ENCODE measurements around the gene OR4E1. TPM values are rescaled to one million over a fixed set of nuclear protein-coding genes. Genes with fewer than 3 reads are reported as not detected.
"Not testable (repeated sequence)": the region's sequence is repeated elsewhere in the genome, so short reads cannot be mapped to it uniquely, and the experiment has no call there.

OR4E1 gene
- not detected for total RNA-seq

- no peak for DNase-seq (ENCODE audit: low spot score)
These were observed at the start of gene OR4E1 for GRCh38 chr14:21673718-21674117. OR4E1 (minus strand) TSS chr14:21673818; CDS start chr14:21670935, 2,883 bp downstream.

- no peak for DNase-seq (ENCODE audit: low spot score)
These were observed 47.9 kb upstream of the OR4E1 start for GRCh38 chr14:21721504-21721903.

GRCh38 chr14:21719841-21720240, 46.2 kb upstream of the OR4E1 start:
- no peak for DNase-seq (ENCODE audit: low spot score)

- no peak for DNase-seq (ENCODE audit: low spot score)
These were observed 40.8 kb upstream of the OR4E1 start for GRCh38 chr14:21714318-21714929.

- no peak for DNase-seq (ENCODE audit: low spot score)
These were observed 38.4 kb upstream of the OR4E1 start for GRCh38 chr14:21712036-21712435.

GRCh38 chr14:21711360-21711961, 37.8 kb upstream of the OR4E1 start:
- no peak for DNase-seq (ENCODE audit: low spot score)

- no peak for DNase-seq (ENCODE audit: low spot score)
These were observed 30.7 kb upstream of the OR4E1 start for GRCh38 chr14:21704338-21704737.

- no peak for DNase-seq (ENCODE audit: low spot score)
These were observed 30.0 kb upstream of the OR4E1 start for GRCh38 chr14:21703357-21704326.

GRCh38 chr14:21702316-21702715, 28.7 kb upstream of the OR4E1 start:
- no peak for DNase-seq (ENCODE audit: low spot score)

- DNase-seq (ENCODE audit: low spot score) = no peak
These were observed 25.9 kb upstream of the OR4E1 start for GRCh38 chr14:21699551-21699950.

GRCh38 chr14:21698538-21698937, 24.9 kb upstream of the OR4E1 start:
- not testable (repeated sequence) for DNase-seq (ENCODE audit: low spot score)

- not testable (repeated sequence) for DNase-seq (ENCODE audit: low spot score)
These were observed 24.0 kb upstream of the OR4E1 start for GRCh38 chr14:21697662-21698061.

- no peak for DNase-seq (ENCODE audit: low spot score)
These were observed 20.8 kb upstream of the OR4E1 start for GRCh38 chr14:21694425-21694824.

GRCh38 chr14:21686468-21686867, 12.8 kb upstream of the OR4E1 start:
- DNase-seq (ENCODE audit: low spot score) = no peak

GRCh38 chr14:21680072-21680471, 6.5 kb upstream of the OR4E1 start:
- DNase-seq (ENCODE audit: low spot score) = no peak

- DNase-seq (ENCODE audit: low spot score) = no peak
These were observed 1.9 kb upstream of the OR4E1 start for GRCh38 chr14:21675566-21675965.

GRCh38 chr14:21672116-21672515, 1.5 kb downstream of the OR4E1 start:
- no peak for DNase-seq (ENCODE audit: low spot score)

GRCh38 chr14:21671371-21671770, 2.2 kb downstream of the OR4E1 start:
- DNase-seq (ENCODE audit: low spot score) = no peak

GRCh38 chr14:21669284-21669683, 4.3 kb downstream of the OR4E1 start:
- DNase-seq (ENCODE audit: low spot score) = no peak

GRCh38 chr14:21668377-21668776, 5.2 kb downstream of the OR4E1 start:
- no peak for DNase-seq (ENCODE audit: low spot score)

- DNase-seq (ENCODE audit: low spot score) = no peak
These were observed 16.6 kb downstream of the OR4E1 start for GRCh38 chr14:21656980-21657379.

- no peak for DNase-seq (ENCODE audit: low spot score)
These were observed 19.4 kb downstream of the OR4E1 start for GRCh38 chr14:21654215-21654614.

Measured in mucosa of gallbladder (tissue), 1 donor.